HG03159 (cell line): ENCODE measurements around the gene GPHN.

Experiments
- ATAC-seq: cut with Tn5 transposase; IDR thresholded peaks from one replicate; pipeline ENCODE4 v1.9.1; 2021; ENCODE audit warnings: mild to moderate bottlenecking, moderate library complexity; ENCODE audit not compliant: unreplicated experiment

The GPHN gene

GRCh38 chr14:66916421-66916820 lies 408.5 kb downstream of the GPHN start:
- no peak for ATAC-seq

DNA sequence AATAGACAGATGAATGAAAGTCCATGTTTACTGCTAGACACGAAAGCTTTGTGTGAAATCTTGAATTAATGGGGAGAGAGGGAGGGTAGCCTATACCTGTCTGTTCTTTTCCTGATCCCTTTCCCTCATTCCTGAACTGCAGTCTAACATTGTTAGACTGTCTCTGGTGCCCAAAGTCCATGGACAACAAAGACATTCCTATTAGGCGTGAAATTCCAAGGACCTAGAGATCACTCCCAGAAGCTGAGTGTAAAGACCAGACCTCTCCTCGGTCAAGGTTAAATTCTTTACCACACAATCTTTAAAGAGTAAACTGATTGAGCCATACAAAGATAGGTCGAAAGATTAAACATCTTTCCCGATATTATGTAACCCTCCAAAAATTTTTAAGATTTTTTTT lies 410.6 kb downstream of the GPHN start:
- ATAC-seq = no peak

DNA sequence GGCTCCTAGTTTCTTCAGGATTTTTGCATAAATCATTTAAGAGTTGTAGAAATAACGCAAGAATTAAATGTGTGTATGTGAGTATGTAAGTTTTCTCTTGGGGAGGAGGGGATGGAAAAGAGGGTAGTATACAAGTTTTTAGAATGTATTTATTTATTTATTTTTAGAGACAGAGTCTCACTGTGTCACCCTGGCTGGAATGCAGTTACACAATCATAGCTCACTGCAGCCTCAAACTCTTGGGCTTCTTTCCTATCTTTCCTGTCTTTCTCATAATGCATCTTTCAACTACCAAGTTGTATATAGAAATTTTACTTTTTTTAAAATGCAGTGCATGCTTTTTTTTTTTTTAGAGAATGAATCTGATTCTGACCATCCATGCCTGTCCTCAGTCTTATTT lies 412.2 kb downstream of the GPHN start:
- no peak for ATAC-seq

DNA sequence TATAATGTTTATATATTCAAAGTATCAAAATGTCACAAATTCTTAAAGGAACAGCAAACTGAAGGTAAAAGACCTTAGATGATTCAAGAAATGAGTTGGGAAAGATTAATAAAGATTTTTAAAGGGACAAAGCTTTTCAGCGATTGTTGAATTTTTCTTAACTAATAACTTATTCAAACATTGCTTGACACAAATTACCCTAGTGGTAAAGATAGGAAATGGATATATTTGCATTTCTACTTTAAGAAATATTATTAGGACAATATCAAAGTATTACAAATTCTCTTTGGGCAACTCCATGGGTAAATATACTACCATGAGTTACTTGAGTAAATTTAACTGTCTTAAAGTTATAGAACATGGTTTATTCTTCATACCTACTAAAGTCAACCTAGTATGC lies 415.3 kb downstream of the GPHN start:
- no peak for ATAC-seq

DNA sequence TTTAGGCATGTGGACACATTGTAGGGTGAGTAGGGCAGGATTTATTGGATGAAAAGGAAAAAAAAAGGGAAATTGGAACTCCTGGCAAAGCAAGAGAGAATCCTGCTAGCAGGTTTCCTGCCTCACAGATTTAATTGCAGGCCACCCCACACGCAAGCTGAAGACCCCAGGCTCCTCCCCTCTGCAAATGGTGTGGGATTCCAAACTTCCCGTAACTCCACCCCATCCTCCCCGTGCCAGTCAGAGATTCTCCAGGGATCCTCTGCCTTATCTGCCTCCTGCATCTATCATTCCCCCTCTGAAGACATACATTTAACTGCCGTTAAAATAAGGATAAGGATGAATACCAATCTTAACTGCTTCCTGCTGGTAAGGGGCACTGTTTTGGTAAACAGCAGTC lies 431.5 kb downstream of the GPHN start:
- no peak for ATAC-seq

- ATAC-seq = no peak
Measured at GRCh38 chr14:66944872-66945271, 436.9 kb downstream of the GPHN start.

- ATAC-seq = no peak
Measured at GRCh38 chr14:66955159-66955558, 447.2 kb downstream of the GPHN start.

DNA sequence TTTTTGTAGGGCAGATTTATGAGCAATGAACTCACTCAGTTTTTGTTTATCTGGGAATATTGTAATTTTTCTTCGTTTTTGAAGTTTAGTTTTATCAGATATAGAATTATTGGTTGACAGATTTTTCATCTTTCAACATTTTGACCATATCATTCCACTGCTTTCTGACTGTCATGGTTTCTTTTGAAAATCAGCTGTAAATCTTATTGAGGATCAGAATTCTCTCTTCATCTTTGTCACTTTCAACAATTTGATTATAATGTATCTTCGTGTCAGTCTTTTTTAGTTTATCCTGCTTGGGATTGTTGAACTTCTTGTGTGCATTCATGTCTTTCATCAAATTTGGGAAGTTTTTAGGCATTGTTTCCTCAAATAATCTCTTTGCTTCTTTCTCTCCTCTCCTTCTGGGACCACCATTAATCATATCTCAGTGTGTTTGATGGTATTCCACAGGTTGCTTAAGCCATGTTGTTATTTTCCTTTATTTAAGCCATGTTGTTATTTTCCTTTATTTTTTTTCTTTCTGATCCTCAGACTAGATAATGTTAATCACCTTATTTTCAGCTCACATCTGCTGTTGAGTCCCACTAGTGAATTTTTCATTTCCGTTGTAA lies 451.6 kb downstream of the GPHN start:
- ATAC-seq = no peak

DNA sequence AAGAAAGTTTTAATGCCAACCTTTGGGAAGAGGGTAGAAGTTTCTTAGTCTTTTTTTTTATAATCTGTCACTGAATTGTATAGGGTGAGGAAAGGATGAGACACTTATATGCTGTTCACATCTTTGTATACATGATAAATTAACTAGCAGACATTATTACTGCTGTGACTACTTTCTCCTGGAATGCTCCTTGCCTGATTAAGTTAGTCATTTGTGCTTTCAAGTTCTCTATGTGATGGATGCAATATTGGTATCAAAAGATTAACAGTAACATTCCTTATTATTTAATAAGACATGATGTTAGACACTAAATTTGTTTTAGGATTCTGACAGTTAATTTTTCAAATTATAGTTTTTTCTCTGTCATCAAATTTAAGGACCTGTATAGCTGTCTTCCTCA lies 457.9 kb downstream of the GPHN start:
- ATAC-seq = no peak

DNA sequence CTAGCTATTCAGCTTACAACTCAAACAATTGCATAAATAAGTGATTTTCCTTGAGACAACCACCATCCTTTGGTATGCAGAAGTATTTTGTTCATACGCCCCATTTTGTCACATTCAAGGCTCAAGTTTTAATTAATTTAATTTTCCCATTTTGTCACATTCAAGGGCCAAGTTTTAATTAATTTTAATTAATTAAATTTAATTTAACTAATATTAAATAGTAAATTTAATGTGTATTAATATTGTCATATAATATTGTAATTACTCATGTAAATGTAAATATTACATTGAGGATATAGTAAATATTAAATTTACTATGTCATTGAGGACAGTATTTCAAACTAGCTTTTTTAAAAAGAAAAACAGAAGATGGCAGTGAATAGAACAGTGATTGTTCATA lies 464.5 kb downstream of the GPHN start:
- no peak for ATAC-seq

- no peak for ATAC-seq
Measured at GRCh38 chr14:66974397-66975025, 466.6 kb downstream of the GPHN start.

GRCh38 chr14:66975251-66975650 lies 467.3 kb downstream of the GPHN start:
- no peak for ATAC-seq

DNA sequence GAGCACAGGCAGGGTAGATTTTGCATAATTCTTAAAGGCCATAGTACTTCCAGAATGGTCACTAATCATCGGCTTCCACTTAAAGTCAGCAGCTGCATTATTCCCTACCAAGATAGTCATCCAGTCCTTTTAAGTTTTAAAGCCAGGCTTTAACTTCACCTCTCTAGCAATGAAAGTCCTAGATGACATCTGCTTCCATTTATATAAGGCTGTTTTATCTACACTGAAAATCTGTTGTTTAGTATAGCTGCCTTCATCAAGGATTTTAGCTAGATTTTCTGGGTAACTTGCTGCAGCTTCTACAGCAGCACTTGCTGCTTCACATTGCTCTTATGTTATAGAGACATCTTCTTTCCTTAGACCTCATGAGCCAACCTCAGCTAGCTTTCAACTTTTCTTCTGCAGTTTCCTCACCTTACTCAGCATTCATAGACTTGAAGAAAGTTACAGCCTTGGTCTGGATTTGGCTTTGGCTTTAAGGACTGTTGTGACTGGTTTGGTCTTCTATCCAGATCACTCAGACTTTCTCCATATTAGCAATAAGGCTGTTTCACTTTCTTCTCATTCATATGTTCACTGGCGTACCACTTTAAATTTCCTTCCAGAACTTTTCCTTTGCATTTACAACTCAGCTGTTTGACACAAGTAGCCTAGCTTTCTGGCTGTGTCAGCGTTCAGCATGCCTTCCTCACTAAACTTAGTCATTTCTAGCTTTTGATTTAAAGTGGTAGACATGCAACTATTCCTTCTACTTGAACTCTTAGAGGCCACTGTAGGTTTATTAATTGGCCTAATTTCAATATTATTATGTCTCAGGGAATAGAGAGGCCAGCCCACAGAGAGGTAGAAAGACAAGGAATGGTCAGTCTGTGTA lies 471.4 kb downstream of the GPHN start:
- no peak for ATAC-seq

- ATAC-seq = no peak
Measured at GRCh38 chr14:66982247-66982646, 474.3 kb downstream of the GPHN start.

GRCh38 chr14:66992776-66993175 lies 484.8 kb downstream of the GPHN start:
- ATAC-seq = no peak

GRCh38 chr14:66993512-66993911 lies 485.6 kb downstream of the GPHN start:
- ATAC-seq = no peak

GRCh38 chr14:66998013-66998412 lies 490.1 kb downstream of the GPHN start:
- ATAC-seq = no peak

DNA sequence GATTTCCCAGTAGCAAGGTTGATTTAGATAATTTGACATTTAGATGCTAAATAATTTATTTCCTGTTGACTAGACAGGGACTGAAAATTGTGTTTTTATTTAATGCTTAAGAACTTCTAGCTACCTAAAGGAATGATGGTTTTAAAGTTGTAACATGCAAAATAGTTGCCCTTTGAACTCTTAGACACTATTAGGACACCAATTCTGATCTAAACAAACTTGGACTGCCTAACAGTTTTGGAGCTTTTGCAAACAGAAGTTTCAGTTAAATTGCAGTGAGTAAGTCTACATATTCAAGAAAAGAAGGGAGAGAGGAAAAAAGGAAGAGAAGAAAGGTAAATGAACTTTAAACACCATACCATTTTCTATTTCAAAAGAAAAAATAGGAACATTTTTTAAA lies 492.0 kb downstream of the GPHN start:
- no peak for ATAC-seq

GRCh38 chr14:67002994-67003753 lies 495.2 kb downstream of the GPHN start:
- ATAC-seq = no peak

- ATAC-seq = no peak
Measured at GRCh38 chr14:67004521-67004920, 496.6 kb downstream of the GPHN start.

- no peak for ATAC-seq
Measured at GRCh38 chr14:67010602-67011001, 502.7 kb downstream of the GPHN start.
